PC-9 (cell line): Measurements from ENCODE around the gene SLC2A6.

ENCODE experiments used
- EZH2 ChIP-seq: fragments of 200-600 bp; sonication (generic); IDR thresholded peaks from 2 replicates; pipeline ENCODE4 v1.8.0; 2017; ENCODE audit warnings: antibody characterized with exemption, low read depth
- TF ChIP-seq, protein P1 (sequence below): fragments of 200-600 bp; sonication (generic); conservative IDR thresholded peaks from 2 replicates; pipeline ENCODE4 v1.6.1; 2017; ENCODE audit warnings: mixed run types, antibody characterized with exemption, mild to moderate bottlenecking, moderate library complexity

DNA sequence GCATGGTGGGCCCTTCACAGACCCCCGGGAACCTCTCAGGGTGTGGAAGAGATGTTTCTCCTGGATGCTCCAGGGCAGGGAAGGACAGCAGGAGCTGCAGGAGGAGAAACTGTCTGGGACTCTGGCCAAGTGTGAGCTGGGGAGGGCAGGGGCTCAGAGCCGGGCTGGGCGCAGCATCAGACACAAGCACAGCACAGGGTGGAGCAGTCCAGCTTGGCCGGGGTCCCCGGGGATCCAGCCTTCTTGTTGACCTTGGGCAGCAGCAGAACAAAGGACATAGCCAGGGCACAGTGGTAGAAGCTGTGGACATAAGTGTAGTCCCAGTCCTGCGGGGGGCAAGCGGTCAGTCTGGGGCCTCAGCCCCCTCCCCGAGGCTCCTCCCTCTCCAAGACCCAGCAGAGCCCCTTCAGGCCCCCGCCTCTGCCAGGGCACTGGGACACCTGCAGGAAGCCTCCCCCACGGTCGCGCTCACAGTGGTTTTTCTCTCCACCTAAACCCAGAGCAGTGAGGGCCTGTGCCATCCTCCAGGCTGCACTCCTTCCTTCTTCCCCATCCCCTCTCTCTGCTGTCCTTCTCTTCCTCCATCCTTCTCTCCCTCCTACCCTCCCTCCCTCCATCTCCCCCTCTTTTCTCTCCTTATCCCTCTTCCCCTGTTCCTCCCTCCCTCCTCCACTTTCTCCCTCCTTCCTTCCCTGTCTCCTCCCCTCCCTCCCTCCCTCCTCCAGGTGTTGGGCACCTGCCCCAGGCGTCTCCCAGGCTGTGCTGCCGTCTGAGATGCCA, 35.8 kb upstream of the SLC2A6 start:
- TF ChIP-seq, protein P1, sequence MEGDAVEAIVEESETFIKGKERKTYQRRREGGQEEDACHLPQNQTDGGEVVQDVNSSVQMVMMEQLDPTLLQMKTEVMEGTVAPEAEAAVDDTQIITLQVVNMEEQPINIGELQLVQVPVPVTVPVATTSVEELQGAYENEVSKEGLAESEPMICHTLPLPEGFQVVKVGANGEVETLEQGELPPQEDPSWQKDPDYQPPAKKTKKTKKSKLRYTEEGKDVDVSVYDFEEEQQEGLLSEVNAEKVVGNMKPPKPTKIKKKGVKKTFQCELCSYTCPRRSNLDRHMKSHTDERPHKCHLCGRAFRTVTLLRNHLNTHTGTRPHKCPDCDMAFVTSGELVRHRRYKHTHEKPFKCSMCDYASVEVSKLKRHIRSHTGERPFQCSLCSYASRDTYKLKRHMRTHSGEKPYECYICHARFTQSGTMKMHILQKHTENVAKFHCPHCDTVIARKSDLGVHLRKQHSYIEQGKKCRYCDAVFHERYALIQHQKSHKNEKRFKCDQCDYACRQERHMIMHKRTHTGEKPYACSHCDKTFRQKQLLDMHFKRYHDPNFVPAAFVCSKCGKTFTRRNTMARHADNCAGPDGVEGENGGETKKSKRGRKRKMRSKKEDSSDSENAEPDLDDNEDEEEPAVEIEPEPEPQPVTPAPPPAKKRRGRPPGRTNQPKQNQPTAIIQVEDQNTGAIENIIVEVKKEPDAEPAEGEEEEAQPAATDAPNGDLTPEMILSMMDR: no peak
- TF ChIP-seq EZH2: no peak
